Activated B cell treated with CpG ODN at 0.5 μM for 24 hours (primary cell): Measurements from ENCODE around the gene S100A9. TPM values are rescaled to one million over a fixed set of nuclear protein-coding genes. Genes with fewer than 3 reads are reported as not detected.

Source experiments
- ATAC-seq: fragments of 200-7000 bp; cut with Tn5 transposase; one replicate; pipeline ENCODE4 v1.10.0; 2021; ENCODE audit warnings: low read depth, mild to moderate bottlenecking, moderate library complexity
- CTCF ChIA-PET: fragments of 350-600 bp; sonication (Branson Sonifier 250); formaldehyde crosslinking; loops from one replicate; lab custom pipeline; 2021; ENCODE audit warnings: antibody characterized with exemption; lab: Charles Lee
- POLR2A ChIA-PET: fragments of 350-600 bp; sonication (Branson Sonifier 250); formaldehyde crosslinking; loops from one replicate; lab custom pipeline; 2021; ENCODE audit warnings: antibody characterized with exemption; lab: Charles Lee
- DNase-seq: peaks from one replicate; pipeline ENCODE4 v3.0.0; 2022
- H3K27ac Mint-ChIP-seq: one replicate; pipeline ENCODE4 v1.8.0; 2020; ENCODE audit warnings: mixed read lengths
- H3K27me3 Mint-ChIP-seq: one replicate; pipeline ENCODE4 v1.8.0; 2021; ENCODE audit warnings: mixed read lengths
- H3K36me3 Mint-ChIP-seq: one replicate; pipeline ENCODE4 v1.8.0; 2021; ENCODE audit warnings: low read depth, mixed read lengths
- H3K4me1 Mint-ChIP-seq: one replicate; pipeline ENCODE4 v1.8.0; 2021; ENCODE audit warnings: mixed read lengths
- H3K4me3 Mint-ChIP-seq: one replicate; pipeline ENCODE4 v1.8.0; 2020; ENCODE audit warnings: mild to moderate bottlenecking, mixed read lengths
- H3K9me3 Mint-ChIP-seq: one replicate; pipeline ENCODE4 v1.8.0; 2020; ENCODE audit warnings: mixed read lengths
- CTCF ChIP-seq: fragments of 200-600 bp; IDR thresholded peaks from one replicate; pipeline ENCODE4 v1.8.0; 2022; ENCODE audit warnings: antibody characterized with exemption, mild to moderate bottlenecking
- intact Hi-C: fragments of 100-400 bp; cut with micrococcal nuclease; formaldehyde crosslinking; loops from one replicate; pipeline ENCODE4 v1.15.1; 2024
- total RNA-seq: library from RNA; stranded (reverse); gene quantifications from 2 replicates; pipeline ENCODE4 v1.2.3, GENCODE V29; 2022

S100A9 gene
- total RNA-seq, 1 donor from 2014 or later = 4.0 TPM

DNA sequence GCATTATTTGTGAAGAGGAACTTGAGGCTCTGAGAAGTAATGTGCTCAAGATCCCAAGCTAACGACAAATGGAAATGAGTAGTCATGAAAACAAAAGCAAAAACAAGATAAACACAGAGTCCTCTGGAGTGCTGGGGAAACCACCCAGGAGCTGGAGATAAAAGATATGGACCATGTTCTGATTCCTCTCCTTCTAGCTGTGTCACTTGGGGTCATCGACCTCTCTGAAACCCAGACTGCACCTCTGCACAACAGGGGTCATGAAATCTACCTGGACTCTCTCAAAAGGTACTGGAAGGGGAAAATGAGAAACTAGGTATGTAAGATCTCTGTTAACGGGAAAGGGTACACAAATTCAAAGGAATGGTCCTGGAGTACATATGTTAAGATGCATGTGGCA is 15.5 kb upstream of the S100A9 start:
- ATAC-seq (no peak), DNase-seq (no peak)
- Mint-ChIP-seq H3K36me3 (no peaks in the 10 kb centered on the region), H3K27ac (no peak overlapping the region), H3K27me3 (peaks cover 42% of the 10 kb centered on the region), H3K4me3 (no peak overlapping the region), H3K4me1 (peaks cover 21% of the 10 kb centered on the region), H3K9me3 (no peaks in the 10 kb centered on the region)
- POLR2A ChIA-PET = no interaction called here
- no peak for TF ChIP-seq CTCF
- intact Hi-C loops = no loop called here
- CTCF ChIA-PET = no interaction called here

- Mint-ChIP-seq H3K4me1 (peaks cover 21% of the 10 kb centered on the region), H3K9me3 (no peaks in the 10 kb centered on the region), H3K27me3 (peaks cover 41% of the 10 kb centered on the region), H3K27ac (no peak overlapping the region), H3K36me3 (no peaks in the 10 kb centered on the region), H3K4me3 (no peak overlapping the region)
- no peak for DNase-seq
- CTCF ChIA-PET = no interaction called here
- ATAC-seq = no peak
- intact Hi-C loops = no loop called here
- TF ChIP-seq CTCF = no peak
- POLR2A ChIA-PET = no interaction called here
Observed at GRCh38 chr1:153343040-153343681, 14.5 kb upstream of the S100A9 start.

GRCh38 chr1:153343811-153344717 is 13.6 kb upstream of the S100A9 start:
- no peak for ATAC-seq
- Mint-ChIP-seq H3K27ac (no peak overlapping the region), H3K9me3 (no peaks in the 10 kb centered on the region), H3K4me3 (no peak overlapping the region), H3K36me3 (no peaks in the 10 kb centered on the region), H3K27me3 (peaks cover 40% of the 10 kb centered on the region), H3K4me1 (peaks cover 21% of the 10 kb centered on the region)
- TF ChIP-seq CTCF = no peak
- intact Hi-C loops = no loop called here
- no peak for DNase-seq
- ChIA-PET CTCF (no interaction called here), POLR2A (no interaction called here)

GRCh38 chr1:153344718-153345025 is 13.0 kb upstream of the S100A9 start:
- no peak for TF ChIP-seq CTCF
- Mint-ChIP-seq H3K27ac (no peak overlapping the region), H3K36me3 (no peaks in the 10 kb centered on the region), H3K4me3 (no peak overlapping the region), H3K9me3 (no peaks in the 10 kb centered on the region), H3K4me1 (peaks cover 21% of the 10 kb centered on the region), H3K27me3 (peaks cover 45% of the 10 kb centered on the region)
- ATAC-seq (no peak), DNase-seq (no peak)
- ChIA-PET POLR2A (no interaction called here), CTCF (no interaction called here)
- intact Hi-C loops = no loop called here
